Measurements from ENCODE around the gene SUPT20HL2.

Gene SUPT20HL2

DNA sequence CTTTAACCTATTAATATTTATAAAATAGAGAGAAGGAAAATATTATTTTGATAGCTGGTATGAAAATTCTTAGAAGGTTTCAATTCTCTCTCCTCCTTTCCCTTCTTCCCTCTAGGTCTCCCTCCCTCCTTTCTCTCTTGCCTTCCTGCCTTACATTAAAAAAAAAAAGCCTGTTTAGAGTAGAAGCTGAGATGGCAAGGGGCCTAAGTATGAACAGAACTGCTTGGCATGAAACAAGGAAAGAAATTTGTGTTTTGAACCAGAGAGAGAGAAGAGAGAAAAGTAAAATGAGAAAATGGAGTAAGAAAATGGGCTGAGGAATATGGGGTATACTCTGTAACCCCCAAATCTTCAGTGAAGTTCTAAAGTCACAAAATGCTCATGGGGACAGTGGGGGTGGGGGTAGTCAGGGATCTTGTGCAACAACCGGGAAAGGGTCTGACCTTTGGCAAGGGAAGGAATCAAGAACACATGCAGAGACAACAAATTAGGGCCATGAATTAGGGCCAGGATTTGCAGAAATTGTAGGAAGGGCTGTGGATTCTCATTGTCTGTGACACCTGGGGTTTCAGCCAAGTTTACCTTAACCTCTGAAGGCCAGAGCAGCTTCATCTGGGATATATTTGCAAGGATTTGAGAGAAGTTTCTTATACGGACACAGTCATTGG is 30.6 kb downstream of the SUPT20HL2 start:
- Histone ChIP-seq H3K4me1 (ENCODE audit: control insufficient read depth in 1 of 2, insufficient read depth in 2 of 2, low read length in 2 of 2) (no peaks in the 10 kb centered on the region), H3K79me1 (ENCODE audit: low read length) (no peaks in the 10 kb centered on the region), H3K9me3 (ENCODE audit: insufficient read depth, low read depth, low read length) (no peaks in the 10 kb centered on the region), H2BK5ac (ENCODE audit: low read depth, low read length, poor library complexity) (no peak overlapping the region), H3K18ac (ENCODE audit: low read length) (no peak overlapping the region), H2BK12ac (ENCODE audit: low read length) (no peak overlapping the region), H3K27ac (ENCODE audit: low read depth, low read length) (no peak overlapping the region), H3K14ac (ENCODE audit: low read length) (no peak overlapping the region), H3K79me2 (ENCODE audit: control insufficient read depth, insufficient read depth, low read length, poor library complexity) (no peaks in the 10 kb centered on the region), H3K9ac (ENCODE audit: low read length) (no peak overlapping the region), H3K4me3 (ENCODE audit: low read depth, low read length) (no peak overlapping the region), H2AFZ (ENCODE audit: insufficient read depth, low read length, poor library complexity) (no peak overlapping the region), H2BK120ac (ENCODE audit: insufficient read depth, low read length, poor library complexity) (no peak overlapping the region), H3K36me3 (ENCODE audit: control insufficient read depth in 1 of 2, insufficient read depth in 2 of 2, low read length in 2 of 2) (no peaks in the 10 kb centered on the region), H4K8ac (ENCODE audit: low read depth, low read length) (no peak overlapping the region), H3K4me2 (ENCODE audit: low read length) (no peak overlapping the region), H3K27me3 (ENCODE audit: insufficient read depth, low read length) (no peaks in the 10 kb centered on the region), H4K91ac (ENCODE audit: low read depth, low read length) (no peak overlapping the region), H2AK5ac (ENCODE audit: low read length) (no peak overlapping the region), H3K23ac (ENCODE audit: low read length) (no peak overlapping the region), H4K12ac (ENCODE audit: low read depth, low read length) (no peak overlapping the region), H3K4ac (ENCODE audit: low read depth, low read length) (no peak overlapping the region)
- no CpG with 5 or more reads among the region's 2 CpGs for WGBS (ENCODE audit: extremely low coverage, insufficient coverage, insufficient read length)
- DNase-seq = no peak

DNA sequence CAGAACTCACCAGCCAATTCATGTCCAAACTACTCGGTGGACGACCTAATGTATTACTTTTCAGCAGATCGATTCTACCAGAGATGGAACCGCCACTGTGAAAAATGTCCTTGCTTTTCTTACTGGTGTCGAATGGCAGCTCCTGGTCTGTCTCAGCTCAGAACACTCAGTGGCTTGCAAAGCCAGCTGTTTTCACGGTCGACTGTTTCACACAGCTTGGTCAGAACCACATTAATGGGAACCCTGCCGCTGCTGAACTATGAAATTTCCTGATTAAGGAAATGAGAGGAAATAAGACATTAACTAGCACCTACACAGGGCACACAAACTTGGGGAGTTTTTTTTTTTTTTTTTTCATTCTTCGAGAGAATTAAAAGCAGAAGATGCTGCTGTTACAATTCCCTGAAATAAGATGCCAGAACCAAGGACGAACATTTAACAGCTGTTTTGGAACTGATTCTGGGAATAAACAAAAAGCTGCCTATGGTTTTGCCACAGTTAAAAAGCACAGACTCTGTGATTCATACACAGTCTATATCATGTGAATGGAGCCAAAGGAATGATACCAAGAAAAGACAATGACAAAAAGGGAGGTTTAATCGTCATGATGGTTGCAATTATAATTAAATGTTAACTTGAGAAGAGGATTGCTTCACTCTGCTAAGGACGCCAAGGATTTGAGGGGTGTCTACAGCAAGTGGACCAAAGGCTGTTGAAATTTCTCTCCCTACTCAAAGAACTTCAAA is 31.3 kb downstream of the SUPT20HL2 start:
- Histone ChIP-seq H3K9ac (ENCODE audit: low read length) (no peak overlapping the region), H4K12ac (ENCODE audit: low read depth, low read length) (no peak overlapping the region), H3K4me2 (ENCODE audit: low read length) (no peak overlapping the region), H4K91ac (ENCODE audit: low read depth, low read length) (no peak overlapping the region), H2BK12ac (ENCODE audit: low read length) (no peak overlapping the region), H3K9me3 (ENCODE audit: insufficient read depth, low read depth, low read length) (no peaks in the 10 kb centered on the region), H2BK120ac (ENCODE audit: insufficient read depth, low read length, poor library complexity) (no peak overlapping the region), H3K4me3 (ENCODE audit: low read depth, low read length) (no peak overlapping the region), H3K18ac (ENCODE audit: low read length) (no peak overlapping the region), H3K4me1 (ENCODE audit: control insufficient read depth in 1 of 2, insufficient read depth in 2 of 2, low read length in 2 of 2) (no peaks in the 10 kb centered on the region), H3K4ac (ENCODE audit: low read depth, low read length) (no peak overlapping the region), H2AFZ (ENCODE audit: insufficient read depth, low read length, poor library complexity) (no peak overlapping the region), H3K14ac (ENCODE audit: low read length) (no peak overlapping the region), H3K79me2 (ENCODE audit: control insufficient read depth, insufficient read depth, low read length, poor library complexity) (no peaks in the 10 kb centered on the region), H4K8ac (ENCODE audit: low read depth, low read length) (no peak overlapping the region), H2AK5ac (ENCODE audit: low read length) (no peak overlapping the region), H3K27me3 (ENCODE audit: insufficient read depth, low read length) (no peaks in the 10 kb centered on the region), H3K79me1 (ENCODE audit: low read length) (no peaks in the 10 kb centered on the region), H3K36me3 (ENCODE audit: control insufficient read depth in 1 of 2, insufficient read depth in 2 of 2, low read length in 2 of 2) (no peaks in the 10 kb centered on the region), H3K27ac (ENCODE audit: low read depth, low read length) (no peak overlapping the region), H2BK5ac (ENCODE audit: low read depth, low read length, poor library complexity) (no peak overlapping the region), H3K23ac (ENCODE audit: low read length) (no peak overlapping the region)
- DNase-seq = no peak
- WGBS (ENCODE audit: extremely low coverage, insufficient coverage, insufficient read length) = no CpG with 5 or more reads among the region's 12 CpGs

DNA sequence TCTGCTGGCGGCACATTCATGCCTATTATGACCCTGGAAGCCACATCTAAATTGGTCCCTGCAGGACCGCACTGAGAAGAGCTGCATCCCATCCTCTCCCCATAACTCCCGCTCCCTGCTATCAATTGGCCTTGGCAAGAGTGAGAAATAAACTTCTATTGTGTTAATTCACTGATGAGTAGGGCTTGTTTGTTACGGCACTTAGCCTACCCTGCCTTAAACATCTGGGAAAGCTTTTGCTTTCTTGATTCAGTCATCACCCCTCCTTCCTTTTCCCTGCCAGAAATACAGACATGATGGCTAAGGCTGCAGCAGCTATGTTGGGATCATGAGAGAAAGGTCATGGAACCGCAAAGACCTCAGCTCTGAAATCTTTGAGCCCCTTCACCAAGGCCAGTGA is 36.5 kb downstream of the SUPT20HL2 start:
- WGBS (ENCODE audit: extremely low coverage, insufficient coverage, insufficient read length) = no CpG with 5 or more reads among the region's 5 CpGs
- Histone ChIP-seq H3K23ac (ENCODE audit: low read length) (no peak overlapping the region), H3K4me1 (ENCODE audit: control insufficient read depth in 1 of 2, insufficient read depth in 2 of 2, low read length in 2 of 2) (no peaks in the 10 kb centered on the region), H3K4me3 (ENCODE audit: low read depth, low read length) (no peak overlapping the region), H3K27ac (ENCODE audit: low read depth, low read length) (no peak overlapping the region), H4K12ac (ENCODE audit: low read depth, low read length) (no peak overlapping the region), H3K4ac (ENCODE audit: low read depth, low read length) (no peak overlapping the region), H2AFZ (ENCODE audit: insufficient read depth, low read length, poor library complexity) (no peak overlapping the region), H3K14ac (ENCODE audit: low read length) (no peak overlapping the region), H2BK120ac (ENCODE audit: insufficient read depth, low read length, poor library complexity) (no peak overlapping the region), H3K9ac (ENCODE audit: low read length) (no peak overlapping the region), H2BK12ac (ENCODE audit: low read length) (no peak overlapping the region), H4K91ac (ENCODE audit: low read depth, low read length) (no peak overlapping the region), H2BK5ac (ENCODE audit: low read depth, low read length, poor library complexity) (no peak overlapping the region), H3K9me3 (ENCODE audit: insufficient read depth, low read depth, low read length) (no peaks in the 10 kb centered on the region), H3K18ac (ENCODE audit: low read length) (no peak overlapping the region), H3K4me2 (ENCODE audit: low read length) (no peak overlapping the region), H2AK5ac (ENCODE audit: low read length) (no peak overlapping the region), H3K36me3 (ENCODE audit: control insufficient read depth in 1 of 2, insufficient read depth in 2 of 2, low read length in 2 of 2) (no peaks in the 10 kb centered on the region), H3K79me2 (ENCODE audit: control insufficient read depth, insufficient read depth, low read length, poor library complexity) (no peaks in the 10 kb centered on the region), H3K79me1 (ENCODE audit: low read length) (no peaks in the 10 kb centered on the region), H4K8ac (ENCODE audit: low read depth, low read length) (no peak overlapping the region), H3K27me3 (ENCODE audit: insufficient read depth, low read length) (no peaks in the 10 kb centered on the region)
- DNase-seq = no peak

DNA sequence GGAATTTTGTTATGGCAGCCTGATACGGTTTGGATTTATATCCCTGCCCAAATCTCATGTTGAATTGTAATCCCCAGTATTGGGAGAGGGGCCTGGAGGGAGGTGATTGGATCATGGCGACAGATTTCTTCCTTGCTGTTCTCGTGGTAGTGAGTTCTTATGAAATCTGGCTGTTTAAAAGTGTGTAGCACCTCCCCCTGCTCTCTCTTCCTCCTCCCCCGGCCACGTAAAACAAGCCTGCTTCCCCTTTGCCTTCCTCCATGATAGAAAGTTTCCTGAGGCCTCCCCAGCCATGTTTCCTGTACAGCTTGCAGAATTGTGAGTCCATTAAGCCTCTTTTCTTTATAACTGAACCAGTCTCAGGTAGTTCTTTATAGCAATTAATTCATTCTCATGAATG is 37.9 kb downstream of the SUPT20HL2 start:
- H2BK12ac ChIP-seq (ENCODE audit: low read length) = no peak overlapping the region
- H3K79me2 ChIP-seq (ENCODE audit: control insufficient read depth, insufficient read depth, low read length, poor library complexity) = no peaks in the 10 kb centered on the region
- no peak overlapping the region for H3K14ac ChIP-seq (ENCODE audit: low read length)
- no CpG with 5 or more reads among the region's 5 CpGs for WGBS (ENCODE audit: extremely low coverage, insufficient coverage, insufficient read length)
- no peak overlapping the region for H3K4ac ChIP-seq (ENCODE audit: low read depth, low read length)
- H3K4me3 ChIP-seq (ENCODE audit: low read depth, low read length) = no peak overlapping the region
- H3K27me3 ChIP-seq (ENCODE audit: insufficient read depth, low read length) = no peaks in the 10 kb centered on the region
- H3K23ac ChIP-seq (ENCODE audit: low read length) = no peak overlapping the region
- H3K4me2 ChIP-seq (ENCODE audit: low read length) = no peak overlapping the region
- no peak overlapping the region for H2AFZ ChIP-seq (ENCODE audit: insufficient read depth, low read length, poor library complexity)
- H2BK120ac ChIP-seq (ENCODE audit: insufficient read depth, low read length, poor library complexity) = no peak overlapping the region
- no peak overlapping the region for H2AK5ac ChIP-seq (ENCODE audit: low read length)
- H3K18ac ChIP-seq (ENCODE audit: low read length) = no peak overlapping the region
- no peak overlapping the region for H4K91ac ChIP-seq (ENCODE audit: low read depth, low read length)
- H3K27ac ChIP-seq (ENCODE audit: low read depth, low read length) = no peak overlapping the region
- H3K79me1 ChIP-seq (ENCODE audit: low read length) = no peaks in the 10 kb centered on the region
- H2BK5ac ChIP-seq (ENCODE audit: low read depth, low read length, poor library complexity) = no peak overlapping the region
- H4K12ac ChIP-seq (ENCODE audit: low read depth, low read length) = no peak overlapping the region
- no peak for DNase-seq
- no peak overlapping the region for H3K9ac ChIP-seq (ENCODE audit: low read length)
- H4K8ac ChIP-seq (ENCODE audit: low read depth, low read length) = no peak overlapping the region
- no peaks in the 10 kb centered on the region for H3K36me3 ChIP-seq (ENCODE audit: control insufficient read depth in 1 of 2, insufficient read depth in 2 of 2, low read length in 2 of 2)
- no peaks in the 10 kb centered on the region for H3K9me3 ChIP-seq (ENCODE audit: insufficient read depth, low read depth, low read length)
- no peaks in the 10 kb centered on the region for H3K4me1 ChIP-seq (ENCODE audit: control insufficient read depth in 1 of 2, insufficient read depth in 2 of 2, low read length in 2 of 2)

All from trophoblast cell (in vitro differentiated cells and primary cell).